Measurements from ENCODE around the gene KCTD11. TPM values are rescaled to one million over a fixed set of nuclear protein-coding genes. Genes with fewer than 3 reads are reported as not detected.

The KCTD11 gene
- total and polyA plus RNA-seq, 10 of the 15 experiments (the other 5 are each of a cell fraction or from before 2014, with no cell fraction given), result 0.05 to 7.3 (median 2.9) TPM

GRCh38 chr17:7327501-7327900 is 24.5 kb upstream of the KCTD11 start:
- no peak overlapping the region for H2AFZ ChIP-seq (ENCODE audit: control insufficient read depth, low read depth, low read length)
- no peaks in the 10 kb centered on the region for H3K9me3 ChIP-seq (replicated peaks; ENCODE audit: control insufficient read depth, insufficient read depth, low read length)
- POLR2A ChIA-PET, result interaction anchor here (3.2 kb wide), 1 partner anchor 9 kb away, joined by 21 read pairs; the partner anchor contains the start of gene ACAP1
- H3K79me2 ChIP-seq (ENCODE audit: control insufficient read depth, insufficient read depth, low read length), result peaks cover 17% of the 10 kb centered on the region
- no peaks in the 10 kb centered on the region for H4K20me1 ChIP-seq (ENCODE audit: control insufficient read depth, insufficient read depth)
- CTCF ChIA-PET, result interaction anchor here (5.1 to 7.9 kb wide), 2 partner anchors 10 to 17 kb away, joined by 46 to 49 read pairs; partner anchors contain the start of gene ACAP1
- H3K27ac ChIP-seq (ENCODE audit: control insufficient read depth, insufficient read depth), result no peak overlapping the region
- ATAC-seq, result no peak
- H3K4me2 ChIP-seq (ENCODE audit: control insufficient read depth, insufficient read depth), result peak overlapping the region; percentile 66
- 0 out of 2 replicates have a peak overlapping the region, but pooled peaks have one; percentile 21 for H3K9ac ChIP-seq (ENCODE audit: control insufficient read depth, insufficient read depth, low read length)
- BruUV-seq (replicated peaks), result no TSS peak
- RAD21 ChIA-PET (ENCODE audit: unreplicated experiment), result interaction anchor here (1.5 to 2.2 kb wide), 2 partner anchors 9 to 26 kb away, joined by 3 to 10 read pairs; partner anchors contain the start of gene ACAP1
- 77% methylated on average over 12 of the region's 17 CpGs for WGBS (ENCODE audit: insufficient coverage, insufficient replicate concordance, low lambda C conversion rate, missing lambda C conversion rate)
- in situ Hi-C loops (cut with MboI), result no loop called here
- no peaks in the 10 kb centered on the region for H3K27me3 ChIP-seq (replicated peaks in 1 of 2; ENCODE audit: control insufficient read depth in 2 of 2, insufficient read depth in 2 of 2, low read length in 1 of 2)
- peaks cover 6 to 17% of the 10 kb centered on the region in 2 experiments; a peak in 3 of 4 replicates for H3K36me3 ChIP-seq (ENCODE audit: control insufficient read depth in 2 of 2, insufficient read depth in 2 of 2, low read length in 1 of 2)
- DNase-seq (ENCODE audit: low read depth, low spot score), result no peak
- intact Hi-C loops (cut with micrococcal nuclease; ENCODE audit: unreplicated experiment), result no loop called here
- no peak for FAIRE-seq
- H3K4me3 ChIP-seq, result no peak overlapping the region
- SMC1A ChIA-PET (ENCODE audit: uncharacterized antibody, unreplicated experiment), result interaction anchor here (3.5 kb wide), 1 partner anchor 9 kb away, joined by 21 read pairs; the partner anchor contains the start of gene ACAP1
- peaks cover 27% of the 10 kb centered on the region for H3K4me1 ChIP-seq (ENCODE audit: control insufficient read depth, insufficient read depth, low read length)
- TF ChIP-seq RFX5 (IDR thresholded peaks at IDR 0.05; ENCODE audit: low read depth, low read length), result no peak
- TF ChIP-seq RCOR1 (conservative IDR thresholded peaks at IDR 0.05; ENCODE audit: low read depth, low read length), result no peak
- no peak for TF ChIP-seq BHLHE40 (IDR thresholded peaks at IDR 0.05; ENCODE audit: borderline replicate concordance in 1 of 2, low read depth in 2 of 2, low read length in 1 of 2)
- no peak for TF ChIP-seq TAF1 (IDR thresholded peaks at IDR 0.05; ENCODE audit: borderline replicate concordance, low read depth, low read length)
- TF ChIP-seq, protein P1, sequence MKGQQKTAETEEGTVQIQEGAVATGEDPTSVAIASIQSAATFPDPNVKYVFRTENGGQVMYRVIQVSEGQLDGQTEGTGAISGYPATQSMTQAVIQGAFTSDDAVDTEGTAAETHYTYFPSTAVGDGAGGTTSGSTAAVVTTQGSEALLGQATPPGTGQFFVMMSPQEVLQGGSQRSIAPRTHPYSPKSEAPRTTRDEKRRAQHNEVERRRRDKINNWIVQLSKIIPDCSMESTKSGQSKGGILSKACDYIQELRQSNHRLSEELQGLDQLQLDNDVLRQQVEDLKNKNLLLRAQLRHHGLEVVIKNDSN (IDR thresholded peaks at IDR 0.05; ENCODE audit: borderline replicate concordance, extremely low read length, insufficient read depth, low read depth, low read length), result no peak
- TF ChIP-seq, protein P2, sequence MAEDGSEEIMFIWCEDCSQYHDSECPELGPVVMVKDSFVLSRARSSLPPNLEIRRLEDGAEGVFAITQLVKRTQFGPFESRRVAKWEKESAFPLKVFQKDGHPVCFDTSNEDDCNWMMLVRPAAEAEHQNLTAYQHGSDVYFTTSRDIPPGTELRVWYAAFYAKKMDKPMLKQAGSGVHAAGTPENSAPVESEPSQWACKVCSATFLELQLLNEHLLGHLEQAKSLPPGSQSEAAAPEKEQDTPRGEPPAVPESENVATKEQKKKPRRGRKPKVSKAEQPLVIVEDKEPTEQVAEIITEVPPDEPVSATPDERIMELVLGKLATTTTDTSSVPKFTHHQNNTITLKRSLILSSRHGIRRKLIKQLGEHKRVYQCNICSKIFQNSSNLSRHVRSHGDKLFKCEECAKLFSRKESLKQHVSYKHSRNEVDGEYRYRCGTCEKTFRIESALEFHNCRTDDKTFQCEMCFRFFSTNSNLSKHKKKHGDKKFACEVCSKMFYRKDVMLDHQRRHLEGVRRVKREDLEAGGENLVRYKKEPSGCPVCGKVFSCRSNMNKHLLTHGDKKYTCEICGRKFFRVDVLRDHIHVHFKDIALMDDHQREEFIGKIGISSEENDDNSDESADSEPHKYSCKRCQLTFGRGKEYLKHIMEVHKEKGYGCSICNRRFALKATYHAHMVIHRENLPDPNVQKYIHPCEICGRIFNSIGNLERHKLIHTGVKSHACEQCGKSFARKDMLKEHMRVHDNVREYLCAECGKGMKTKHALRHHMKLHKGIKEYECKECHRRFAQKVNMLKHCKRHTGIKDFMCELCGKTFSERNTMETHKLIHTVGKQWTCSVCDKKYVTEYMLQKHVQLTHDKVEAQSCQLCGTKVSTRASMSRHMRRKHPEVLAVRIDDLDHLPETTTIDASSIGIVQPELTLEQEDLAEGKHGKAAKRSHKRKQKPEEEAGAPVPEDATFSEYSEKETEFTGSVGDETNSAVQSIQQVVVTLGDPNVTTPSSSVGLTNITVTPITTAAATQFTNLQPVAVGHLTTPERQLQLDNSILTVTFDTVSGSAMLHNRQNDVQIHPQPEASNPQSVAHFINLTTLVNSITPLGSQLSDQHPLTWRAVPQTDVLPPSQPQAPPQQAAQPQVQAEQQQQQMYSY (CRISPR knock-in tag; IDR thresholded peaks at IDR 0.05), result no peak
- TF ChIP-seq SIN3A (IDR thresholded peaks at IDR 0.05; ENCODE audit: low read depth, low read length), result no peak
- TF ChIP-seq SKIL (IDR thresholded peaks at IDR 0.05; ENCODE audit: low read depth, poor library complexity, severe bottlenecking), result no peak
- no peak for TF ChIP-seq ZNF217 (IDR thresholded peaks at IDR 0.05)
- no peak for TF ChIP-seq KLF5 (IDR thresholded peaks at IDR 0.05; ENCODE audit: partially characterized antibody)
- TF ChIP-seq, protein P3, sequence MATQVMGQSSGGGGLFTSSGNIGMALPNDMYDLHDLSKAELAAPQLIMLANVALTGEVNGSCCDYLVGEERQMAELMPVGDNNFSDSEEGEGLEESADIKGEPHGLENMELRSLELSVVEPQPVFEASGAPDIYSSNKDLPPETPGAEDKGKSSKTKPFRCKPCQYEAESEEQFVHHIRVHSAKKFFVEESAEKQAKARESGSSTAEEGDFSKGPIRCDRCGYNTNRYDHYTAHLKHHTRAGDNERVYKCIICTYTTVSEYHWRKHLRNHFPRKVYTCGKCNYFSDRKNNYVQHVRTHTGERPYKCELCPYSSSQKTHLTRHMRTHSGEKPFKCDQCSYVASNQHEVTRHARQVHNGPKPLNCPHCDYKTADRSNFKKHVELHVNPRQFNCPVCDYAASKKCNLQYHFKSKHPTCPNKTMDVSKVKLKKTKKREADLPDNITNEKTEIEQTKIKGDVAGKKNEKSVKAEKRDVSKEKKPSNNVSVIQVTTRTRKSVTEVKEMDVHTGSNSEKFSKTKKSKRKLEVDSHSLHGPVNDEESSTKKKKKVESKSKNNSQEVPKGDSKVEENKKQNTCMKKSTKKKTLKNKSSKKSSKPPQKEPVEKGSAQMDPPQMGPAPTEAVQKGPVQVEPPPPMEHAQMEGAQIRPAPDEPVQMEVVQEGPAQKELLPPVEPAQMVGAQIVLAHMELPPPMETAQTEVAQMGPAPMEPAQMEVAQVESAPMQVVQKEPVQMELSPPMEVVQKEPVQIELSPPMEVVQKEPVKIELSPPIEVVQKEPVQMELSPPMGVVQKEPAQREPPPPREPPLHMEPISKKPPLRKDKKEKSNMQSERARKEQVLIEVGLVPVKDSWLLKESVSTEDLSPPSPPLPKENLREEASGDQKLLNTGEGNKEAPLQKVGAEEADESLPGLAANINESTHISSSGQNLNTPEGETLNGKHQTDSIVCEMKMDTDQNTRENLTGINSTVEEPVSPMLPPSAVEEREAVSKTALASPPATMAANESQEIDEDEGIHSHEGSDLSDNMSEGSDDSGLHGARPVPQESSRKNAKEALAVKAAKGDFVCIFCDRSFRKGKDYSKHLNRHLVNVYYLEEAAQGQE (IDR thresholded peaks at IDR 0.05; ENCODE audit: low read depth, low read length), result no peak
- no peak for TF ChIP-seq FOS (IDR thresholded peaks at IDR 0.05; ENCODE audit: borderline replicate concordance, extremely low read depth, insufficient read length)
- no peak for TF ChIP-seq NFYA (IDR thresholded peaks at IDR 0.05; ENCODE audit: borderline replicate concordance, low read depth, low read length)

Data from GM12878 (cell line).